PC-9 (cell line): ENCODE measurements around the gene PRKG1.

ENCODE experiments used
- CTCF ChIP-seq: fragments of 200-600 bp; sonication (generic); conservative IDR thresholded peaks from 2 replicates; pipeline ENCODE4 v1.6.1; 2017; ENCODE audit warnings: mixed run types, antibody characterized with exemption, mild to moderate bottlenecking, moderate library complexity
- EZH2 ChIP-seq: fragments of 200-600 bp; sonication (generic); IDR thresholded peaks from 2 replicates; pipeline ENCODE4 v1.8.0; 2017; ENCODE audit warnings: antibody characterized with exemption, low read depth

GRCh38 chr10:52283174-52283573 lies 1208.9 kb downstream of the PRKG1 start:
- TF ChIP-seq EZH2 (no peak), CTCF (no peak)
